ENCODE data around the gene RSBN1L. TPM values are rescaled to one million over a fixed set of nuclear protein-coding genes. Genes with fewer than 3 reads are reported as not detected.
"Not testable (repeated sequence)": the region's sequence is repeated elsewhere in the genome, so short reads cannot be mapped to it uniquely, and the experiment has no call there.

RSBN1L gene
- polyA plus RNA-seq, 10 donors = 14.4 to 22.8 (median 18.3) TPM

- DNase-seq = no peak
These were observed 70.7 kb downstream of the RSBN1L start for GRCh38 chr7:77766801-77767605.

GRCh38 chr7:77770316-77770715 lies 74.1 kb downstream of the RSBN1L start:
- no peak for DNase-seq

- DNase-seq = no peak
These were observed 75.6 kb downstream of the RSBN1L start for GRCh38 chr7:77771901-77772300.

- DNase-seq = no peak
These were observed 82.3 kb downstream of the RSBN1L start for GRCh38 chr7:77778535-77778934.

GRCh38 chr7:77782383-77782782 lies 86.1 kb downstream of the RSBN1L start:
- DNase-seq = no peak

- no peak for DNase-seq
These were observed 86.9 kb downstream of the RSBN1L start for GRCh38 chr7:77783111-77783510.

- no peak for DNase-seq
These were observed 87.3 kb downstream of the RSBN1L start for GRCh38 chr7:77783545-77783944.

GRCh38 chr7:77784426-77784825 lies 88.2 kb downstream of the RSBN1L start:
- not testable (repeated sequence) for DNase-seq

- no peak for DNase-seq
These were observed 89.8 kb downstream of the RSBN1L start for GRCh38 chr7:77786018-77786417.

- no peak for DNase-seq
These were observed 90.5 kb downstream of the RSBN1L start for GRCh38 chr7:77786741-77787140.

GRCh38 chr7:77788327-77788902 lies 92.2 kb downstream of the RSBN1L start:
- no peak for DNase-seq

GRCh38 chr7:77791336-77791735 lies 95.1 kb downstream of the RSBN1L start:
- no peak for DNase-seq

GRCh38 chr7:77791956-77792355 lies 95.7 kb downstream of the RSBN1L start:
- DNase-seq = no peak

GRCh38 chr7:77794000-77794399 lies 97.7 kb downstream of the RSBN1L start:
- no peak for DNase-seq

- no peak for DNase-seq
These were observed 99.8 kb downstream of the RSBN1L start for GRCh38 chr7:77796109-77796508.

GRCh38 chr7:77796960-77797359 lies 100.7 kb downstream of the RSBN1L start:
- DNase-seq = no peak

GRCh38 chr7:77797734-77798393 lies 101.6 kb downstream of the RSBN1L start:
- no peak for DNase-seq

- DNase-seq = peak; percentile 98 to 100 (median 99)
These were observed 102.3 kb downstream of the RSBN1L start, which contains the start of the genes PHTF2 and TMEM60 for GRCh38 chr7:77798394-77799077. Gene PHTF2, plus strand, starts transcription at chr7:77798773. Gene TMEM60, minus strand, starts transcription at chr7:77798434. Its CDS starts 4,061 bp downstream, at chr7:77794373.

GRCh38 chr7:77799078-77799964 lies 103.1 kb downstream of the RSBN1L start:
- DNase-seq = peak; percentile 23 to 87 (median 48)

GRCh38 chr7:77800158-77800557 lies 103.9 kb downstream of the RSBN1L start:
- DNase-seq = no peak

GRCh38 chr7:77800730-77801129 lies 104.5 kb downstream of the RSBN1L start:
- no peak for DNase-seq

All from muscle of back (tissue), 11 donors.